ENCODE results near the gene ETV2.

DNA sequence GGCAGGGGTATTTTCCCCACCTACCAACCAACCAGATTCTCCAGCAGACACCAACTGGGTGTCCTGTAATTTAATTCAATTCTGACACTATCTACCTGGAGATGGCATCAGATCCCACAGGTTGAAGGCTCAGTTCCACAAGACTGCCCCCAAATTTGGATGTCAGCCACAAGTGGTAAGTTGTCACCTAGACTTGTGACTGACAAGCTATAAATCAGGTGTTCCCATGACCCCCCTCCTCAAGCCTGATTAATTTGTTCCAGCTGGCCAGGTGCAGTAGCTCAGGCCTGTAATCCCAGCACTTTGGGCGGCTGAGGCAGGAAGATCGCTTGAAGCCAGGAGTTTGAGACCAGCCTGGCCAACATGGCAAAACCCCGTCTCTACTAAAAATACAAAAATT lies 39.6 kb upstream of the ETV2 start:
- TF ChIP-seq, protein P1, sequence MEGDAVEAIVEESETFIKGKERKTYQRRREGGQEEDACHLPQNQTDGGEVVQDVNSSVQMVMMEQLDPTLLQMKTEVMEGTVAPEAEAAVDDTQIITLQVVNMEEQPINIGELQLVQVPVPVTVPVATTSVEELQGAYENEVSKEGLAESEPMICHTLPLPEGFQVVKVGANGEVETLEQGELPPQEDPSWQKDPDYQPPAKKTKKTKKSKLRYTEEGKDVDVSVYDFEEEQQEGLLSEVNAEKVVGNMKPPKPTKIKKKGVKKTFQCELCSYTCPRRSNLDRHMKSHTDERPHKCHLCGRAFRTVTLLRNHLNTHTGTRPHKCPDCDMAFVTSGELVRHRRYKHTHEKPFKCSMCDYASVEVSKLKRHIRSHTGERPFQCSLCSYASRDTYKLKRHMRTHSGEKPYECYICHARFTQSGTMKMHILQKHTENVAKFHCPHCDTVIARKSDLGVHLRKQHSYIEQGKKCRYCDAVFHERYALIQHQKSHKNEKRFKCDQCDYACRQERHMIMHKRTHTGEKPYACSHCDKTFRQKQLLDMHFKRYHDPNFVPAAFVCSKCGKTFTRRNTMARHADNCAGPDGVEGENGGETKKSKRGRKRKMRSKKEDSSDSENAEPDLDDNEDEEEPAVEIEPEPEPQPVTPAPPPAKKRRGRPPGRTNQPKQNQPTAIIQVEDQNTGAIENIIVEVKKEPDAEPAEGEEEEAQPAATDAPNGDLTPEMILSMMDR (IDR thresholded peaks at IDR 0.05) = no peak
- TF ChIP-seq EP300 (IDR thresholded peaks at IDR 0.05; ENCODE audit: low read depth) (no peak), POLR2A (IDR thresholded peaks at IDR 0.05) (no peak)
